Activated CD4-positive, alpha-beta T cell treated with anti-CD3 and anti-CD28 coated beads, Interleukin-2, Interleukin-6, amounts not matched to agents 100 ng/mL and 50 ng/mL, durations not matched to agents 16 hours and 8 hours (primary cell): ENCODE results near the gene KIF3A.

Source experiments
- DNase-seq: peaks from one replicate; pipeline ENCODE4 v3.0.0-alpha.2; 2020

Gene KIF3A

GRCh38 chr5:132736853-132737833 is at the start of gene KIF3A:
TSS of gene KIF3A (minus strand) at chr5:132737546. CDS start at chr5:132737419, 127 bp downstream.
- peak; percentile 100 for DNase-seq

GRCh38 chr5:132787076-132787475 is 49.7 kb upstream of the KIF3A start:
- no peak for DNase-seq

GRCh38 chr5:132785864-132786263 is 48.5 kb upstream of the KIF3A start:
- DNase-seq = no peak

GRCh38 chr5:132785365-132785764 is 48.0 kb upstream of the KIF3A start:
- DNase-seq = no peak

GRCh38 chr5:132782101-132782500 is 44.8 kb upstream of the KIF3A start:
- no peak for DNase-seq

GRCh38 chr5:132781029-132781428 is 43.7 kb upstream of the KIF3A start:
- no peak for DNase-seq

GRCh38 chr5:132780577-132780976 is 43.2 kb upstream of the KIF3A start:
- no peak for DNase-seq

GRCh38 chr5:132779961-132780360 is 42.6 kb upstream of the KIF3A start:
- DNase-seq = no peak

GRCh38 chr5:132778856-132779255 is 41.5 kb upstream of the KIF3A start:
- no peak for DNase-seq

GRCh38 chr5:132778129-132778528 is 40.8 kb upstream of the KIF3A start:
- no peak for DNase-seq

- DNase-seq = peak; percentile 47
Observed at GRCh38 chr5:132777209-132778069, 40.1 kb upstream of the KIF3A start, which contains the start of gene SEPTIN8. TSS of gene SEPTIN8 (minus strand) at chr5:132777239. CDS start at chr5:132777137, 102 bp downstream.

GRCh38 chr5:132776938-132777208 is 39.5 kb upstream of the KIF3A start:
- DNase-seq = no peak

- no peak for DNase-seq
Observed at GRCh38 chr5:132776131-132776937, 39.0 kb upstream of the KIF3A start.

- no peak for DNase-seq
Observed at GRCh38 chr5:132775476-132775961, 38.2 kb upstream of the KIF3A start.

- DNase-seq = no peak
Observed at GRCh38 chr5:132774896-132775295, 37.5 kb upstream of the KIF3A start.

- DNase-seq = no peak
Observed at GRCh38 chr5:132774406-132774805, 37.1 kb upstream of the KIF3A start.

GRCh38 chr5:132773601-132774355 is 36.4 kb upstream of the KIF3A start:
- DNase-seq = no peak

- no peak for DNase-seq
Observed at GRCh38 chr5:132773114-132773513, 35.8 kb upstream of the KIF3A start.

- DNase-seq = no peak
Observed at GRCh38 chr5:132772291-132773070, 35.1 kb upstream of the KIF3A start.

GRCh38 chr5:132771503-132771998 is 34.2 kb upstream of the KIF3A start:
- no peak for DNase-seq
